ENCODE data around the gene SIRT4.
"Not testable (repeated sequence)": the region's sequence is repeated elsewhere in the genome, so short reads cannot be mapped to it uniquely, and the experiment has no call there.

Gene SIRT4

GRCh38 chr12:120301962-120302815 is at the start of gene SIRT4:
Gene SIRT4 (plus strand): TSS chr12:120302321. CDS start chr12:120303562, 1,241 bp downstream.
- H3K9ac ChIP-seq: peak within 1 kb of the TSS; percentile 64
- no peaks in the 10 kb centered on the region for H3K36me3 ChIP-seq (ENCODE audit: control insufficient read depth, insufficient read depth, low read length)
- TF ChIP-seq CTCF (IDR thresholded peaks at IDR 0.05): peak; percentile 93
- H3K4me2 ChIP-seq (ENCODE audit: low read length): peak within 1 kb of the TSS; percentile 77
- H2AFZ ChIP-seq: peak within 1 kb of the TSS; percentile 97
- no peaks in the 10 kb centered on the region for H3K79me2 ChIP-seq
- peak within 1 kb of the TSS; percentile 70 for H3K4me3 ChIP-seq (ENCODE audit: low read depth, low read length)
- no peaks in the 10 kb centered on the region for H3K9me3 ChIP-seq (ENCODE audit: control insufficient read depth, low read length)
- no peaks in the 10 kb centered on the region for H3K4me1 ChIP-seq
- no peaks in the 10 kb centered on the region for H3K27me3 ChIP-seq (ENCODE audit: control insufficient read depth, insufficient read depth, low read length)
- H3K27ac ChIP-seq: peak within 1 kb of the TSS; percentile 34

GRCh38 chr12:120253313-120253712 is 48.8 kb upstream of the SIRT4 start:
- not testable (repeated sequence) for H3K4me1 ChIP-seq; H3K9me3 ChIP-seq (ENCODE audit: control insufficient read depth, low read length); H3K9ac ChIP-seq; H3K4me3 ChIP-seq (ENCODE audit: low read depth, low read length); H2AFZ ChIP-seq; H3K27me3 ChIP-seq (ENCODE audit: control insufficient read depth, insufficient read depth, low read length); H3K36me3 ChIP-seq (ENCODE audit: control insufficient read depth, insufficient read depth, low read length); H3K4me2 ChIP-seq (ENCODE audit: low read length)
- Histone ChIP-seq H3K27ac (peak overlapping the region; percentile 36), H3K79me2 (peaks cover 71% of the 10 kb centered on the region)

GRCh38 chr12:120254809-120255208 is 47.3 kb upstream of the SIRT4 start:
- H3K36me3 ChIP-seq (ENCODE audit: control insufficient read depth, insufficient read depth, low read length): no peaks in the 10 kb centered on the region
- peak overlapping the region; percentile 36 for H3K27ac ChIP-seq
- peaks cover 7% of the 10 kb centered on the region for H3K4me1 ChIP-seq
- no peak overlapping the region for H3K9ac ChIP-seq
- peaks cover 70% of the 10 kb centered on the region for H3K79me2 ChIP-seq
- no peak overlapping the region for H3K4me2 ChIP-seq (ENCODE audit: low read length)
- no peaks in the 10 kb centered on the region for H3K27me3 ChIP-seq (ENCODE audit: control insufficient read depth, insufficient read depth, low read length)
- H2AFZ ChIP-seq: no peak overlapping the region
- H3K4me3 ChIP-seq (ENCODE audit: low read depth, low read length): no peak overlapping the region
- no peak for TF ChIP-seq CTCF (IDR thresholded peaks at IDR 0.05)
- no peaks in the 10 kb centered on the region for H3K9me3 ChIP-seq (ENCODE audit: control insufficient read depth, low read length)

GRCh38 chr12:120257041-120257821 is 44.9 kb upstream of the SIRT4 start:
- peaks cover 71% of the 10 kb centered on the region for H3K79me2 ChIP-seq
- no peak overlapping the region for H3K9ac ChIP-seq
- no peaks in the 10 kb centered on the region for H3K27me3 ChIP-seq (ENCODE audit: control insufficient read depth, insufficient read depth, low read length)
- H3K9me3 ChIP-seq (ENCODE audit: control insufficient read depth, low read length): no peaks in the 10 kb centered on the region
- H3K36me3 ChIP-seq (ENCODE audit: control insufficient read depth, insufficient read depth, low read length): no peaks in the 10 kb centered on the region
- peaks cover 8% of the 10 kb centered on the region for H3K4me1 ChIP-seq
- no peak overlapping the region for H3K4me3 ChIP-seq (ENCODE audit: low read depth, low read length)
- H2AFZ ChIP-seq: peak overlapping the region; percentile 10
- no peak for TF ChIP-seq CTCF (IDR thresholded peaks at IDR 0.05)
- H3K4me2 ChIP-seq (ENCODE audit: low read length): peak overlapping the region; percentile 11
- peak overlapping the region; percentile 71 for H3K27ac ChIP-seq

- Histone ChIP-seq H3K27me3 (ENCODE audit: control insufficient read depth, insufficient read depth, low read length) (no peaks in the 10 kb centered on the region), H3K4me1 (peaks cover 17% of the 10 kb centered on the region), H3K27ac (peak overlapping the region; percentile 5), H2AFZ (no peak overlapping the region), H3K9ac (no peak overlapping the region), H3K79me2 (peaks cover 74% of the 10 kb centered on the region), H3K4me3 (ENCODE audit: low read depth, low read length) (no peak overlapping the region), H3K4me2 (ENCODE audit: low read length) (no peak overlapping the region), H3K9me3 (ENCODE audit: control insufficient read depth, low read length) (no peaks in the 10 kb centered on the region), H3K36me3 (ENCODE audit: control insufficient read depth, insufficient read depth, low read length) (no peaks in the 10 kb centered on the region)
- TF ChIP-seq CTCF (IDR thresholded peaks at IDR 0.05): no peak
Measured at GRCh38 chr12:120258323-120258896, 43.7 kb upstream of the SIRT4 start.
